Ishikawa (cell line): ENCODE results near the gene PRX.

Source experiments
- CEBPB ChIP-seq: IDR thresholded peaks from 2 replicates; pipeline ENCODE4 v1.6.1; 2012
- CREB1 ChIP-seq: IDR thresholded peaks from 2 replicates; pipeline ENCODE4 v1.6.1; 2012; ENCODE audit warnings: low read depth
- EGR1 ChIP-seq: IDR thresholded peaks from 2 replicates; pipeline ENCODE4 v1.6.1; 2012
- EP300 ChIP-seq: IDR thresholded peaks from 2 replicates; pipeline ENCODE4 v1.6.1; 2012; ENCODE audit warnings: borderline replicate concordance
- FOXM1 ChIP-seq: IDR thresholded peaks from 2 replicates; pipeline ENCODE4 v1.6.1; 2012; ENCODE audit warnings: low read depth, borderline replicate concordance
- NFIC ChIP-seq: IDR thresholded peaks from 2 replicates; pipeline ENCODE4 v1.6.1; 2012
- RAD21 ChIP-seq: IDR thresholded peaks from 2 replicates; pipeline ENCODE4 v1.6.1; 2012; ENCODE audit warnings: low read depth
- TAF1 ChIP-seq: IDR thresholded peaks from 2 replicates; pipeline ENCODE4 v1.6.1; 2012; ENCODE audit warnings: low read depth, mild to moderate bottlenecking
- TCF12 ChIP-seq: IDR thresholded peaks from 2 replicates; pipeline ENCODE4 v1.6.1; 2012; ENCODE audit warnings: low read depth
- TEAD4 ChIP-seq: IDR thresholded peaks from 2 replicates; pipeline ENCODE4 v1.6.1; 2012
- YY1 ChIP-seq: IDR thresholded peaks from 2 replicates; pipeline ENCODE4 v1.6.1; 2012; ENCODE audit warnings: low read depth
- ZBTB7A ChIP-seq: IDR thresholded peaks from 2 replicates; pipeline ENCODE4 v1.6.1; 2012; ENCODE audit warnings: low read depth
- TF ChIP-seq, protein P1 (sequence below): IDR thresholded peaks from 2 replicates; pipeline ENCODE4 v1.6.1; 2012; ENCODE audit warnings: low read depth, mild to moderate bottlenecking
- TF ChIP-seq, protein P2 (sequence below): IDR thresholded peaks from 2 replicates; pipeline ENCODE4 v1.6.1; 2012
- TF ChIP-seq, protein P3 (sequence below): IDR thresholded peaks from 2 replicates; pipeline ENCODE4 v1.6.1; 2012

Gene PRX

DNA sequence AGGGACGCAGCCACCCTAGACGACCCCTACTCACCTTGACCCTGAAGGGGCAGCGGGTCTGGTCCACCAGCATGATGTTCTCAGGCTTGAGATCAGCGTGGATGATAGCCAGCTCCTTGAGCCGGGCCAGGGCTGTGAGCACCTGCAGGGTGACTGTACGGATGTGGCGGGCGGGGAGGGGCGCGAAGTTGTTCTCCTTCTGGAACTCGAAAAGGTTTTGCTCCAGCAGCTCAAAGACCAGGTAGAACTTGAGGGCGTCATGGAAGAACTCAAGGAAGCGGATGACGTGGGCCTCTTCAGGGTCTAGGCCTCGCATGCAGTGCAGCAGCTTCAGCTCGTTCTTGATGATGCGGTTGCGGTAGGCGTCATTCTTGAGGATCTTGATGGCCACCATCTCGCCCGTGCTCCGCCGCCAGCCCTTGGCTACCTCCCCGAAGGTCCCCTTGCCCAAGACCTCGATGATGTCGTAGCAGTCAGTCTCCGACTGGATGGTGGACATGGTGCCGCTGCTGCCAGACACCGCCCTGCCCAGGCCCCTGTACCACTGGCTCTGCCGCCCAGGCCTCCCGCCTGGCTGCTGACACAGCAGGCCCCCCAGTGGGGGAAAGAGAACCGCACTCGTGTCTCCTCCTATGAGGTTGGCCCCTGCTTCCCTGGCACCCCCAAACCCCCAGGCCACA, 23.6 kb downstream of the PRX start:
- no peak for TF ChIP-seq EGR1
- TF ChIP-seq EP300, result no peak
- TF ChIP-seq TEAD4, result no peak
- no peak for TF ChIP-seq FOXM1
- no peak for TF ChIP-seq RAD21
- TF ChIP-seq YY1, result no peak
- TF ChIP-seq, protein P1, sequence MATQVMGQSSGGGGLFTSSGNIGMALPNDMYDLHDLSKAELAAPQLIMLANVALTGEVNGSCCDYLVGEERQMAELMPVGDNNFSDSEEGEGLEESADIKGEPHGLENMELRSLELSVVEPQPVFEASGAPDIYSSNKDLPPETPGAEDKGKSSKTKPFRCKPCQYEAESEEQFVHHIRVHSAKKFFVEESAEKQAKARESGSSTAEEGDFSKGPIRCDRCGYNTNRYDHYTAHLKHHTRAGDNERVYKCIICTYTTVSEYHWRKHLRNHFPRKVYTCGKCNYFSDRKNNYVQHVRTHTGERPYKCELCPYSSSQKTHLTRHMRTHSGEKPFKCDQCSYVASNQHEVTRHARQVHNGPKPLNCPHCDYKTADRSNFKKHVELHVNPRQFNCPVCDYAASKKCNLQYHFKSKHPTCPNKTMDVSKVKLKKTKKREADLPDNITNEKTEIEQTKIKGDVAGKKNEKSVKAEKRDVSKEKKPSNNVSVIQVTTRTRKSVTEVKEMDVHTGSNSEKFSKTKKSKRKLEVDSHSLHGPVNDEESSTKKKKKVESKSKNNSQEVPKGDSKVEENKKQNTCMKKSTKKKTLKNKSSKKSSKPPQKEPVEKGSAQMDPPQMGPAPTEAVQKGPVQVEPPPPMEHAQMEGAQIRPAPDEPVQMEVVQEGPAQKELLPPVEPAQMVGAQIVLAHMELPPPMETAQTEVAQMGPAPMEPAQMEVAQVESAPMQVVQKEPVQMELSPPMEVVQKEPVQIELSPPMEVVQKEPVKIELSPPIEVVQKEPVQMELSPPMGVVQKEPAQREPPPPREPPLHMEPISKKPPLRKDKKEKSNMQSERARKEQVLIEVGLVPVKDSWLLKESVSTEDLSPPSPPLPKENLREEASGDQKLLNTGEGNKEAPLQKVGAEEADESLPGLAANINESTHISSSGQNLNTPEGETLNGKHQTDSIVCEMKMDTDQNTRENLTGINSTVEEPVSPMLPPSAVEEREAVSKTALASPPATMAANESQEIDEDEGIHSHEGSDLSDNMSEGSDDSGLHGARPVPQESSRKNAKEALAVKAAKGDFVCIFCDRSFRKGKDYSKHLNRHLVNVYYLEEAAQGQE, result no peak
- no peak for TF ChIP-seq CREB1
- no peak for TF ChIP-seq ZBTB7A
- TF ChIP-seq, protein P2, sequence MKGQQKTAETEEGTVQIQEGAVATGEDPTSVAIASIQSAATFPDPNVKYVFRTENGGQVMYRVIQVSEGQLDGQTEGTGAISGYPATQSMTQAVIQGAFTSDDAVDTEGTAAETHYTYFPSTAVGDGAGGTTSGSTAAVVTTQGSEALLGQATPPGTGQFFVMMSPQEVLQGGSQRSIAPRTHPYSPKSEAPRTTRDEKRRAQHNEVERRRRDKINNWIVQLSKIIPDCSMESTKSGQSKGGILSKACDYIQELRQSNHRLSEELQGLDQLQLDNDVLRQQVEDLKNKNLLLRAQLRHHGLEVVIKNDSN, result no peak
- no peak for TF ChIP-seq CEBPB
- TF ChIP-seq, protein P3, sequence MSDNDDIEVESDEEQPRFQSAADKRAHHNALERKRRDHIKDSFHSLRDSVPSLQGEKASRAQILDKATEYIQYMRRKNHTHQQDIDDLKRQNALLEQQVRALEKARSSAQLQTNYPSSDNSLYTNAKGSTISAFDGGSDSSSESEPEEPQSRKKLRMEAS, result no peak

DNA sequence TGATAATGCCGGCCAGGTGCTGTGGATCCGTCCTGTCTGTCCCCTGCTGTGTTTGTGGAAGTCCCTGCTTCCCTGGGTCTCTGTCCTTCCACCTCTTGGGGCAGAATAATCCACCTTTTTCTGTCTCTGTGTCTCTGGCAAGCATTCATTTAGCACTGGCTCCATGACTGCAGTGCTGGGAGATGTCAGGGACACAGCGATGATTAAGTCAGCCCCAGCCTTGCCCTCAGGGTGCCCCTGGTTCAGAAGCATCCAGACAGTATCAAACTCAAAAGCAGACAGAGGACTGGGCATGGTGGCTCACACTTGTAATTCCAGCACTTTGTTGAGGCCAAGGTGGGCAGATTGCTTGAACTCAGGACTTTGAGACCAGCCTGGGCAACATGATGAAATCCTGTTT, 24.7 kb downstream of the PRX start:
- TF ChIP-seq FOXM1 (no peak), TCF12 (no peak), RAD21 (no peak), YY1 (no peak), EP300 (no peak), CREB1 (no peak), CEBPB (no peak), NFIC (no peak), TEAD4 (no peak), TAF1 (no peak), ZBTB7A (no peak), EGR1 (no peak)
- TF ChIP-seq, protein P3, result no peak
- TF ChIP-seq, protein P1, result no peak
- TF ChIP-seq, protein P2, result no peak

DNA sequence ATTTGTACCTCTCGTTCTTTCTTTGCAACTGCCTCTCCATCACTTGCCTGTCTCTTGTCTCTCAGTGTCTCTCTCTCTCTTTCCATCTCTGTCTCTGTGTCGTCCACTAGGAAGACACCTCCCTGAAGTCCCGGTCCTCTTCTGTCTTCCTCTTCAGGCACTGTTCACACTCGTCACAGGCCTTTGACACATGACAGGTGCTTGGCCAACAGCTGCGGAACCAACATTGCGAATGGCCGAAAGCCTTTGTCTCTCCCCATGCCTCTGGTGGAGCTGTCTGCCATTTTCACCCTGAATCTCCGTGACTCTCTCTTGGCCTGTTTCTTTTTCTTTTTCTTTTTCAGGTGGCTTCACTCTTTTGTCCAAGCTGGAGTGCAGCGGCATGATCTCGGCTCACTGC, 26.0 kb downstream of the PRX start:
- TF ChIP-seq TCF12 (no peak), YY1 (no peak), ZBTB7A (no peak), FOXM1 (no peak), TAF1 (no peak), EGR1 (no peak), TEAD4 (no peak)
- TF ChIP-seq, protein P2, result no peak
- TF ChIP-seq, protein P3, result no peak

DNA sequence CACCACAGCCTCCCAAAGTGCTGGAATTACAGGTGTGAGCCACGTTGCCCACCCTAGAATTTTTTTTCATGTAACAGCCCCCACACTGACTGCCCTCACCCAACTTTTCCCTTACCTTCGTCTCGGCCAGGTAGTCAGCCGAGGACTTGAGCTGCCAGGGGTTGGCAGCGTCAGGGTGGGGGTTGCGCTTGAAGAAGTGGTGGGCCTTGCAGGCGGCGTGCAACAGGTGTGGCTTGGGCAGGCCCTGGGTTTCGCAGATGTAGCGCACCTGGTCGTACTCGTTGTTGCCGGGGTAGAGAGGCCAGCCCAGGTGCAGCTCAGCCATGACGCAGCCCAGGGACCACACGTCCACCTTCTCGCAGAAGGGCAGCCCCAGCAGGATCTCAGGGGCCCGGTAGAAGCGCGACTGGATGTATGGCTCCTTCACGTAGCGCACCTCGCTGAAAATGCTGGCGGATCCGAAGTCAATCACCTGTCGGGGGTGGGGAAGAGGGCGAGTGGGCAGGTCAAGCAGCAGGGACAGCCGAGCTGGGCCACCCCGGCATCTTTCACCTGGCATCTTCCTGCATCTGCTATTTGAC, 29.4 kb downstream of the PRX start:
- no peak for TF ChIP-seq EGR1
- TF ChIP-seq CEBPB, result no peak
- no peak for TF ChIP-seq CREB1
- no peak for TF ChIP-seq TCF12

DNA sequence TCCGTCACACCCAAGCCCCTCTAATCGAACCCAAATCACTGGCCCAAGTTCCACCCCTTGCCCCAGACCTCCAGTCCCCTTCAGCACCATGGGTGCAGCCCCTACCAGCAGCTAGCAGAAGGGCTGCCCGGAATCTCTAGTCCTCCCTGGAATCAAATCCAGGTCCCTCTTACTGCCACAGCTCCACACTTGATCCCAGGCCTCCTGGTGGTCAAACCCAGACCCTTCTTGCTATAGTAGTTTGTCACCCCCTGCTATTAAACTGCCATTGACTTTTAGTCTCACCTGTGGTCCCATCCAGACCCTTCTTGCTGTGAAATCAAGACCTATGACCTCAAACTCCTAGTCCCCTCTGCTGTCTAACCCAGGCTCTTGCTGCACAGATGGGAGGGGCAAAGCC, 31.9 kb downstream of the PRX start:
- no peak for TF ChIP-seq YY1
- no peak for TF ChIP-seq EGR1
- no peak for TF ChIP-seq EP300
- no peak for TF ChIP-seq ZBTB7A
- no peak for TF ChIP-seq CREB1
- TF ChIP-seq FOXM1, result no peak
- TF ChIP-seq CEBPB, result no peak
- TF ChIP-seq TAF1, result no peak
- TF ChIP-seq, protein P1, result no peak
- TF ChIP-seq TCF12, result no peak
- no peak for TF ChIP-seq RAD21
- TF ChIP-seq, protein P3, result no peak
- TF ChIP-seq, protein P2, result no peak
- no peak for TF ChIP-seq TEAD4
- no peak for TF ChIP-seq NFIC
